Activated CD4-positive, alpha-beta T cell treated with anti-CD3 and anti-CD28 coated beads, Interleukin-2, amount 10 ng/mL, durations not matched to agents 24 days and 14 days (primary cell): ENCODE measurements around the gene RAB4A. TPM values are rescaled to one million over a fixed set of nuclear protein-coding genes. Genes with fewer than 3 reads are reported as not detected.

ENCODE experiments used
- DNase-seq: peaks from one replicate; pipeline ENCODE4 v3.0.0; 2022
- H3K27ac Mint-ChIP-seq: one replicate; pipeline ENCODE4 v1.8.0; 2022; ENCODE audit warnings: mild to moderate bottlenecking, mixed read lengths
- H3K27me3 Mint-ChIP-seq: one replicate; pipeline ENCODE4 v1.8.0; 2022; ENCODE audit warnings: mixed read lengths
- H3K36me3 Mint-ChIP-seq: one replicate; pipeline ENCODE4 v1.8.0; 2022; ENCODE audit warnings: low read depth, mild to moderate bottlenecking, mixed read lengths
- H3K4me1 Mint-ChIP-seq: one replicate; pipeline ENCODE4 v1.8.0; 2021; ENCODE audit warnings: mixed read lengths
- H3K4me3 Mint-ChIP-seq: one replicate; pipeline ENCODE4 v1.8.0; 2022; ENCODE audit warnings: mild to moderate bottlenecking, moderate library complexity, mixed read lengths
- H3K9me3 Mint-ChIP-seq: one replicate; pipeline ENCODE4 v1.8.0; 2021; ENCODE audit warnings: mixed read lengths
- intact Hi-C: fragments of 100-400 bp; cut with micrococcal nuclease; formaldehyde crosslinking; loops from one replicate; pipeline ENCODE4 v1.15.1; 2023
- total RNA-seq: library from RNA; stranded (reverse); gene quantifications from 2 replicates; pipeline ENCODE4 v1.2.3, GENCODE V29; 2022

Gene RAB4A
- total RNA-seq, 1 donor from 2014 or later, result 34.8 TPM

- Mint-ChIP-seq H3K27me3 (peaks cover 53% of the 10 kb centered on the region), H3K27ac (no peak overlapping the region), H3K9me3 (peaks cover 7% of the 10 kb centered on the region), H3K4me1 (peaks cover 2% of the 10 kb centered on the region), H3K4me3 (no peak overlapping the region), H3K36me3 (peaks cover 2% of the 10 kb centered on the region)
- intact Hi-C loops, result loop anchor here (10.0 kb wide), 2 partner anchors 555 to 865 kb away; partner anchors contain the start of gene RNF187
- no peak for DNase-seq
Observed at GRCh38 chr1:229349463-229350385, 78.8 kb downstream of the RAB4A start.

DNA sequence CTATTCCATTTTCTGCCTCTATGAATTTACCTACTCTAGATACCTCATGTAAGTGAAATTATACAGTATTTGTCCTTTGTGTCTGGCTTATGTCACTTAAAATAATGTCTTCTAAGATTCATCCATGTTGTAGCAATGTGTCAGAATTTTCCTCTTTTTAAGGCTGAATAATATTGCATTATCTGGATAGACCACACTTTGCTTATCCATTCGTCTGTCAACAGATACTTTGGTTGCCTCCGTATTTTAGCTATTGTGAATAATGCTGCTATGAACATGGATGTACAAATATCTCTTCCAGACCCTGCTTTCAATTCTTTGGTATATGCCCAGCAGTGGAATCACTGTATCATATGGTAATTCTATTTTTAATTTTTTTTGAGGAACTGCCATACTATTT is 82.1 kb downstream of the RAB4A start:
- peaks cover 7% of the 10 kb centered on the region for H3K9me3 Mint-ChIP-seq
- H3K4me1 Mint-ChIP-seq, result peaks cover under 1% of the 10 kb centered on the region
- H3K4me3 Mint-ChIP-seq, result no peak overlapping the region
- DNase-seq, result no peak
- intact Hi-C loops, result no loop called here
- no peak overlapping the region for H3K27ac Mint-ChIP-seq
- H3K36me3 Mint-ChIP-seq, result no peaks in the 10 kb centered on the region
- peaks cover 60% of the 10 kb centered on the region for H3K27me3 Mint-ChIP-seq

DNA sequence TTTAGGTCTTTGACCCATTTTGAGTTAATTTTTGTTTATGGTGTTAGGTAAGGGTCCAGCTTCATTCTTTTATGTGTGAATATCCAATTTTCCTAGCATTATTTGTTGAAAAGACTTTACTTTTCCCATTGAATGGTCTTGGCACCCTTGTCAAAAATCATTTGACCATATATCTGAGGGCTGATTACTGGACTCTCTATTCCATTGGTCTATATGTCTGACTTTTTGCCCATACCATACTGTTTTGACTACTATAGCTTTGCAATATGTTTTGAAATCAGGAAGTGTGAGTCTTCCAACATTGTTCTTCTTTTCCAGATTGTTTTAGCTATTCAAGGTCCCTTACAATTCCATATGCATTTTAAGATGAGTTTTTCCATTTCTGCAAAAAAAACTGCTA is 83.3 kb downstream of the RAB4A start:
- no peaks in the 10 kb centered on the region for H3K36me3 Mint-ChIP-seq
- H3K4me3 Mint-ChIP-seq, result no peak overlapping the region
- H3K27ac Mint-ChIP-seq, result no peak overlapping the region
- intact Hi-C loops, result no loop called here
- H3K27me3 Mint-ChIP-seq, result peaks cover 69% of the 10 kb centered on the region
- peaks cover 4% of the 10 kb centered on the region for H3K4me1 Mint-ChIP-seq
- no peak for DNase-seq
- peaks cover 12% of the 10 kb centered on the region for H3K9me3 Mint-ChIP-seq

Other genes with a start within 250 kb of the RAB4A start
- 12.3 and 12.6 TPM in 2 replicates for gene CCSAP, start 71.9 kb downstream of the RAB4A start, total RNA-seq
- gene ACTA1, start 163.0 kb downstream of the RAB4A start, total RNA-seq, result not detected in 2 replicates
- 52.3 and 52.9 TPM in 2 replicates for gene NUP133, start 237.2 kb downstream of the RAB4A start, total RNA-seq